SK-N-MC (cell line): ENCODE data around the gene FAM83C.

Experiments used
- DNase-seq: peaks from one replicate; pipeline ENCODE4 v3.0.0-alpha.2; 2011; ENCODE audit warnings: low read depth, low spot score
- H3K27ac ChIP-seq: fragments of 200-600 bp; sonication (generic); 2 replicates; pipeline ENCODE4 v1.5.1; 2016; ENCODE audit warnings: mixed run types
- H3K36me3 ChIP-seq: fragments of 200-600 bp; sonication (generic); 2 replicates; pipeline ENCODE4 v1.6.1; 2017; ENCODE audit warnings: antibody characterized with exemption, low read length, mixed read lengths; ENCODE audit not compliant: insufficient read depth
- H3K4me3 ChIP-seq: fragments of 200-600 bp; sonication (generic); 2 replicates; pipeline ENCODE4 v1.5.1; 2016
- H3K9ac ChIP-seq: fragments of 200-600 bp; sonication (generic); 2 replicates; pipeline ENCODE4 v1.8.0; 2017; ENCODE audit warnings: mixed run types, mixed read lengths; ENCODE audit not compliant: insufficient read length
- H3K9me3 ChIP-seq: fragments of 200-600 bp; sonication (generic); 2 replicates; pipeline ENCODE4 v1.6.1; 2017; ENCODE audit warnings: low read depth, mild to moderate bottlenecking, antibody characterized with exemption, low read length, moderate library complexity, mixed read lengths
- EZH2 ChIP-seq: fragments of 200-600 bp; sonication (generic); IDR thresholded peaks from one replicate; pipeline ENCODE4 v1.6.1; 2017; ENCODE audit warnings: antibody characterized with exemption
- FOXP2 ChIP-seq: optimal IDR thresholded peaks from 2 replicates; pipeline ENCODE3; 2011; ENCODE audit warnings: mild to moderate bottlenecking, moderate library complexity; ENCODE audit not compliant: insufficient read depth; ENCODE audit errors: extremely low read length, control extremely low read depth
- POLR2AphosphoS5 ChIP-seq: IDR thresholded peaks from 2 replicates; pipeline ENCODE4 v1.6.1; 2012; ENCODE audit warnings: mild to moderate bottlenecking, low read depth, low read length, borderline replicate concordance

FAM83C gene

DNA sequence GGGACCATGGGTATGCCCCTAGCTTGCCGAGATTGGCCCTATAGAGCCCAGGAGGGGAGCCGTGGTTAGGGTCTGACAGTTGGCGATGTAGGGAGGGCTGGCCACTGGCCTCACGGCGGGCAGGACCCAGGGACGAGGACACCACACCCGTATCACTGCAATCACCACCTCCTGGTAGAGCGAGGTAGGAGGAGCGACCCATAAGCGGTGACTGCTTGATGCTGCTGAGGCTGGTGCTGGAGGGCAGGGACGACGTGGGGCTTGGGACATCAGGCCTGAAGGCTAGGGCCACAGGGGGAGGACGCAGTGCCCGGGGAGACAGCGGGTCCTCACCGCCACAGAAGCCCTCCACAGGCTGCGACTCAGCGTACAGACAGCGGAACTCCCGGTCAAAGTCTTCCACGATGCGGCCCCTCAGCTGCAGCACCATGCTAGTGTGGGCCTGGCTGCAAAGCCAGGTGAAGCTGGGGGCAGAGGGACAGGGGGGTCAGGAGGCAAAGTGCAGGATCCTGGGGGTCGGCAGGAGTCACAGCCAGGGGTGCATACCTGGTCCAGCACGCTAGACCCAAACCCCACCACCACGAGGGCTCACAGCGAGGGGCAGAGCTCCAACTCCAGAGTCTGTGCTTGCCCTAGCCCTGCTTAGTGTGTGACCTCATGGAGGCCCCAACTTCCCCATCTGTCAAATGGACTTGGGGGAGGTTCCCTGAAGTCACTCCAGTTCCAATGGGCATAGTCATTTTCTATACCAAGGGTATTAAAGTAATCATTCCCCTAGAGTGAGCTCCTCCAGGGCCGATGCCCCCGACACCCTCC lies 4.5 kb downstream of the FAM83C start:
- H3K9me3 ChIP-seq: no peaks in the 10 kb centered on the region
- H3K27ac ChIP-seq: no peak overlapping the region
- no peak overlapping the region for H3K4me3 ChIP-seq

DNA sequence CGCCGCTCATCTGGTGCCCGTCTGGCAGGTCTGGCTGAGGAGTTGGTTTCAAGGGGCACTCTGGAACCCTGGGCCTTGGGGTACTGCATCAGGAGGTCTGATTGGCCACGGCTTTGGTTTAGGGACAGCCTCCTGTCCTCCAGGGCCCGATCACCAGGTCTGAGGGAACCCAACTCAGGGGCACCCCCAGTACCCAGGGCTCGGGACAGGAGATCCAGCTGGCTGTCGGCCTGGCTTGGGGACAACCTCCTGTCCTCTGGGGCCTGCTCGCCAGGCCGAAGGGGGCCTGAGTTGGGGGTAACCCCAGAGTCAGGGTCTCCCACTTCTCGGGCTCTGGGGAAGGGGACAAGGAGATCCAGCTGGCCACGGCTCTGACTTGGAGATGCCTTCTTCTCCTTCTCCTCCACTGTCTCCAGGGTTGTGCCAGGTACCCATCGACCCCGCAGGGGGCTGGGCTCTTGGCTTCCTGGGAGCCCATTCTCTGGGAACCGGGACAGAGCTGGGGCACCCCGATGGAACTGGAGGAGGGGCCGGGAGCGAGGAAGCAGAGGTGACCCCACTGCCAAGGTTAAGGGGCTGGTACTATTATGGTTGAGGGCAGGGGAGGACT lies 5.2 kb downstream of the FAM83C start:
- peaks cover 10% of the 10 kb centered on the region for H3K36me3 ChIP-seq
- TF ChIP-seq FOXP2 (no peak), EZH2 (no peak), POLR2AphosphoS5 (no peak)
- no peaks in the 10 kb centered on the region for H3K9me3 ChIP-seq
- H3K9ac ChIP-seq: no peak overlapping the region
- no peak overlapping the region for H3K27ac ChIP-seq
- no peak for DNase-seq
- no peak overlapping the region for H3K4me3 ChIP-seq

More for the DNA sequence above, 4.5 kb downstream of the FAM83C start:
- Histone ChIP-seq H3K9ac (no peak overlapping the region), H3K36me3 (peaks cover 4% of the 10 kb centered on the region; the same call in 1 of the 2 replicates)
- DNase-seq: no peak
- TF ChIP-seq EZH2: no peak
- TF ChIP-seq POLR2AphosphoS5: no peak
- TF ChIP-seq FOXP2: no peak

DNA sequence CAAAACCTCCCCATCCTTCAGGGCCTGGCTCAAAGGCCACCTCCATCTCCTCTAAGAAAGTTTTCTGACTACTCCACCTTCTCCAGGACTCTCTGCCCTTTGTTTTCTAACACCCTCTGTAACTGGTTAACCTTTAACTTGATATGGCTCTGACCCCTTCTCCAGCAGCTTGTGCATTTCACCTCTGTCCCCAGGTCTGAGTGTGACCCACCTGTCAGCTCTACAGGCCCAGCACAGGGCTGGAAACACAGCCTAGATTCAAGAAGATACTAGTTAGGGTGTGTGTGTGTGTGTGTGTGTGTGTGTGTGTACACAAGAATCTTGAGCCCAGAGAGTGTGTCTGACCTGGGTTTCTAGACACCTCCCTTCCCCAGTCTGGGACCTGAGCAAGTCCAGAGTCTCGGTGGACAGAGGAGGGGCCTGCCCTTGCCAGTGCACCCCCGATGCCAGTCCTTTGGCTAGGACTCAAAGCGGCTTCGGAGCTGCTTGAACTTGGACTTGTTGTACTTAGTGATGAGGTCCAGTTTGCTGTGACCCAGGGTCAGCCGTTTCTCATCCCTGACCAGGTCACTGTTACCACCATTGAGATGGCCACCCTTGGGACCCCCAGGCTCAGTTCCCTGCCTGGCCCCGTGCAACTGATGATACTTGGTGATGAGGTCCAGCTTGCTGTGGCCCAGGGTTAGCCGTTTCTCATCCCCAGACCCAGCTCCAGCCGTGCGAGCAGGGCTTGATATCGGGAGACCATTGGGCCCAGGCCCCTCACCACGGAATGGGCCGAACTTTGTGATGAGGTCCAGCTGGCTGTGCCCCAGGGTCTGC lies 5.9 kb downstream of the FAM83C start:
- Histone ChIP-seq H3K36me3 (peaks cover 10% of the 10 kb centered on the region), H3K9ac (no peak overlapping the region), H3K4me3 (no peak overlapping the region), H3K27ac (no peak overlapping the region), H3K9me3 (no peaks in the 10 kb centered on the region)
- no peak for DNase-seq
- TF ChIP-seq POLR2AphosphoS5 (no peak), EZH2 (no peak), FOXP2 (no peak)

DNA sequence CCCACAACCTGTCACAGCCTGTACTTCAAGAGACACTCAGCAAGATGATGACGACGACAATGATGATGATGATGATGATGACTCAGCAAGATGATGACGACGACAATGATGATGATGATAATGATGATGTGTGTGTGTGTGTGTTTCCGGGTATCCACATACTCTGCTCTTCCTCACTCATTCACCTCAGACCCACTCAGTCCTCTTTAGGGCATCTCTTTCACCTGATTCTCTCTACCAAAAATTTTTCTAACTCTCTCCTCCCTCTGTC lies 6.5 kb downstream of the FAM83C start:
- TF ChIP-seq FOXP2 (no peak), EZH2 (no peak), POLR2AphosphoS5 (no peak)
- peaks cover 16% of the 10 kb centered on the region for H3K36me3 ChIP-seq
- no peaks in the 10 kb centered on the region for H3K9me3 ChIP-seq
- H3K27ac ChIP-seq: no peak overlapping the region
- DNase-seq: no peak
- no peak overlapping the region for H3K4me3 ChIP-seq
- no peak overlapping the region for H3K9ac ChIP-seq

DNA sequence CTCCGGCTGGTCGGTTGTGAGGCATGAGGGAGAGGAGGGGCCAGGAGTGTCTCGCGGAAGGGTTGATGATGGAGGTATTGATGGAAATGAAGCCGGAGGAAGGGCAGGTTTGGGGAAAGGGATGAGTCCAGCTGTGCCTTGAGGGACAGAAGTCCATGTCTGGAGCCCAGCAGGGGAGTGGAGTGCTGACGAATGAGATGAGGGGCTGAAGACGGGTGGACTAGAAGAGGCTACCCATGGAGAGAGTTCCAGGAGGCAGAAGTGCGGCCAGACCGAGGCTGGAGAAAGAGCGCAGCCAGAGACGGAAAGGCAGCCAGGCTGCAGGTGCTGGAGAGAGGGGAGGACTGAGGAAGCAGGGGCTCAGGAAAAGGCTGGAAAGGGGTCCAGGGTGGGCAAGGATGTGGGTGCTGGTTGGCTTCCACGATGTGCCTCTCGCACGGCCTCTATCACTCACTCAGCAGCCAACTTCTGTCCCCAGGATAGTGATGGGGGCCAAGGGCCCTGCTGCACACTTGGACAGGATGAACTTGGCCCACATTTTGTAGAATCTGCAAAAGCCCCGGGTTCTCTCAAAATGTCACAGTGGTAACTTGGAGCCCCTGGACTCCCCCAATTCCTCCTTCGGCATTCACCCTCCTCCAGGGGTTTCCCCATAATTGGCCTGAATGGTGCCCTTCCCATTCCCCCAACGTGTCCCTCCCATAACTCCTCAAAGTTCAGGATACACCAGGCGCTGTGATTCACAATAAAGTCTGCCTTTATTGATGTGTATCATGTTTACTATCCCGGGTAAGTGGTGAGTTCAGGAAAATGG lies 7.0 kb downstream of the FAM83C start:
- H3K4me3 ChIP-seq: peak overlapping the region; percentile 86
- no peaks in the 10 kb centered on the region for H3K9me3 ChIP-seq
- H3K36me3 ChIP-seq: peaks cover 21% of the 10 kb centered on the region
- H3K27ac ChIP-seq: no peak overlapping the region
- no peak for TF ChIP-seq POLR2AphosphoS5
- TF ChIP-seq FOXP2: no peak
- no peak for TF ChIP-seq EZH2
- DNase-seq: no peak
- H3K9ac ChIP-seq: peak overlapping the region; percentile 93

DNA sequence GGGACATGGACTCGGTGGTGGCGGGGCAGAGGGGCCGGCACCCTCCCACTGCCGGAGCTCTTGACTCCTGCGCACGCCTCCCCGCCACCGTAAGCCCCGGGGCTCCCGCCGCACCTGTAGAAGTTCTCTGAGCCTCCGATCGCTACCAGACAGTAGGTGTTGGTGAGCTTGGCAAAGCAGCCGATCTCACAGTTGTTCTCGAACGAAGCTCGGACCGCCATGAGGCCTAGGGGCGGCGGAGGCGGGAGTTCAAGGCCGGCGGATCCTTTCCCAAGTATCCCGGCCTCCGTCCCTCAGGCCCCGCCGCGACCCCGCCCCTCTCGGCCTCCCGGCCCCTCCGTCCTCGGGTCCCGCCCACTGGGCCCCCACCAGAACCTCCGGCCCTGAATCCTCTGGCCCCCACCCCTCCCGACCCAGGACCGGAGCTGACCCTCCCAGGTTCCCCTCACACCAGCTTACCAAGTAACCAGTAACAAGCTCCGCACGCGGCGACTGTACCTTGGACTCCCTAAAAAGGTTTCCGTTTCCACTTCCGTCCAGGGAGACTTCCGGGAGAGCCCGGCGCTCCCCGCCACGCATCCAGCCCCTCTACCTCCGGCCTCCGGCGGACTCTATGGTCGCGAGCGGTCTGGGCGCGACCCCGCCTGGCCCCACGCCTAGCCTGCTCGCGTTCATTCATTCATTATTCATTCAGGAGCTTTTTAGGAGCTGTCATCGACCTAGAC lies 7.8 kb downstream of the FAM83C start, which contains the start of gene EIF6:
Gene EIF6, minus strand, starts transcription at position 506 of the 725 bp plus-strand sequence. Its CDS starts 285 bp downstream, at position 221.
- Histone ChIP-seq H3K27ac (0 out of 2 replicates have a peak within 1 kb of the TSS, but pooled peaks have one; percentile 25), H3K9ac (peak within 1 kb of the TSS; percentile 93), H3K4me3 (peak within 1 kb of the TSS; percentile 86), H3K9me3 (no peaks in the 10 kb centered on the region), H3K36me3 (peaks cover 29% of the 10 kb centered on the region)
- TF ChIP-seq EZH2 (no peak), POLR2AphosphoS5 (peak; percentile 92)
- DNase-seq: peak; percentile 34
